ENCODE data around the gene RHOBTB3. TPM values are rescaled to one million over a fixed set of nuclear protein-coding genes. Genes with fewer than 3 reads are reported as not detected.

Gene RHOBTB3
- total and polyA plus RNA-seq, 2 donors from 2014 or later = 22.5 to 54.5 TPM

GRCh38 chr5:95738834-95739233 lies 7.7 kb downstream of the RHOBTB3 start:
- peaks cover 3 to 7% (median 4%) of the 10 kb centered on the region in 3 donors for H3K4me1 ChIP-seq (ENCODE audit: control insufficient read depth in 2 of 3, insufficient read depth in 2 of 3, low read depth in 1 of 3, low read length in 3 of 3)
- peaks cover 0 to 6% (median 0%) of the 10 kb centered on the region in 3 donors for H3K36me3 ChIP-seq (ENCODE audit: control insufficient read depth in 2 of 3, insufficient read depth in 3 of 3, low read length in 3 of 3)
- no peaks in the 10 kb centered on the region for H3K9me3 ChIP-seq (ENCODE audit: control insufficient read depth in 2 of 3, insufficient read depth in 1 of 3, low read length in 3 of 3)
- DNase-seq = no peak
- H3K4me3 ChIP-seq (ENCODE audit: low read length in 3 of 3) = no peak overlapping the region
- H3K9ac ChIP-seq (ENCODE audit: low read length in 3 of 3) = no peak overlapping the region
- TF ChIP-seq, protein P1, sequence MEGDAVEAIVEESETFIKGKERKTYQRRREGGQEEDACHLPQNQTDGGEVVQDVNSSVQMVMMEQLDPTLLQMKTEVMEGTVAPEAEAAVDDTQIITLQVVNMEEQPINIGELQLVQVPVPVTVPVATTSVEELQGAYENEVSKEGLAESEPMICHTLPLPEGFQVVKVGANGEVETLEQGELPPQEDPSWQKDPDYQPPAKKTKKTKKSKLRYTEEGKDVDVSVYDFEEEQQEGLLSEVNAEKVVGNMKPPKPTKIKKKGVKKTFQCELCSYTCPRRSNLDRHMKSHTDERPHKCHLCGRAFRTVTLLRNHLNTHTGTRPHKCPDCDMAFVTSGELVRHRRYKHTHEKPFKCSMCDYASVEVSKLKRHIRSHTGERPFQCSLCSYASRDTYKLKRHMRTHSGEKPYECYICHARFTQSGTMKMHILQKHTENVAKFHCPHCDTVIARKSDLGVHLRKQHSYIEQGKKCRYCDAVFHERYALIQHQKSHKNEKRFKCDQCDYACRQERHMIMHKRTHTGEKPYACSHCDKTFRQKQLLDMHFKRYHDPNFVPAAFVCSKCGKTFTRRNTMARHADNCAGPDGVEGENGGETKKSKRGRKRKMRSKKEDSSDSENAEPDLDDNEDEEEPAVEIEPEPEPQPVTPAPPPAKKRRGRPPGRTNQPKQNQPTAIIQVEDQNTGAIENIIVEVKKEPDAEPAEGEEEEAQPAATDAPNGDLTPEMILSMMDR (IDR thresholded peaks at IDR 0.05; ENCODE audit: borderline replicate concordance, extremely low read depth, insufficient read depth) = no peak
- H3K27me3 ChIP-seq (ENCODE audit: control insufficient read depth, insufficient read depth, low read length) = no peaks in the 10 kb centered on the region
- FAIRE-seq = no peak
- H3K27ac ChIP-seq (ENCODE audit: low read depth in 2 of 2, low read length in 2 of 2) = no peak overlapping the region
- intact Hi-C loops (cut with DNase I) = no loop called here

DNA sequence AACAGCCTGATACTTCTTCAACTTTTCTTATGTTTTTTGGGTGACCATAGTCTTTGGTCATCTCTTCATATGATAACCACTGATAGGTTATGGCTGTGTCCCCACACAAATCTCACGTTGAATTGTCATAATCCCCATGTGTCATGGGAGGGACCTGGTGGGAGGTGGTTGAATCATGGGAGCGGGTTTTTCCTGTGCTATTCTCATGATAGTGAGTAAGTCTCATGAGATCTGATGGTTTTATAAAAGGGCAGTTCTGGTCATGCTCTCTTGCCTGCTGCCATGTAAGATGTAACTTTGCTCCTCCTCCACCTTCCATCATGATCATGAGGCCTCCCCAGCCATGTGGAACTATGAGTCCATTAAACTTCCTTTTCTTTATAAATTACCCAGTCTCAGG lies 8.7 kb downstream of the RHOBTB3 start:
- Histone ChIP-seq H3K9me3 (ENCODE audit: control insufficient read depth in 2 of 3, insufficient read depth in 1 of 3, low read length in 3 of 3) (no peaks in the 10 kb centered on the region), H3K27me3 (ENCODE audit: control insufficient read depth, insufficient read depth, low read length) (no peaks in the 10 kb centered on the region), H3K9ac (ENCODE audit: low read length in 3 of 3) (no peak overlapping the region), H3K4me1 (ENCODE audit: control insufficient read depth in 2 of 3, insufficient read depth in 2 of 3, low read depth in 1 of 3, low read length in 3 of 3) (peaks cover 3 to 7% (median 4%) of the 10 kb centered on the region in 3 donors), H3K27ac (ENCODE audit: low read depth in 2 of 2, low read length in 2 of 2) (no peak overlapping the region), H3K4me3 (ENCODE audit: low read length in 3 of 3) (no peak overlapping the region), H3K36me3 (ENCODE audit: control insufficient read depth in 2 of 3, insufficient read depth in 3 of 3, low read length in 3 of 3) (peaks cover 0 to 6% (median 0%) of the 10 kb centered on the region in 3 donors)
- TF ChIP-seq, protein P1 (IDR thresholded peaks at IDR 0.05; ENCODE audit: borderline replicate concordance, extremely low read depth, insufficient read depth) = no peak
- intact Hi-C loops (cut with DNase I) = no loop called here
- DNase-seq (no peak), FAIRE-seq (no peak)

DNA sequence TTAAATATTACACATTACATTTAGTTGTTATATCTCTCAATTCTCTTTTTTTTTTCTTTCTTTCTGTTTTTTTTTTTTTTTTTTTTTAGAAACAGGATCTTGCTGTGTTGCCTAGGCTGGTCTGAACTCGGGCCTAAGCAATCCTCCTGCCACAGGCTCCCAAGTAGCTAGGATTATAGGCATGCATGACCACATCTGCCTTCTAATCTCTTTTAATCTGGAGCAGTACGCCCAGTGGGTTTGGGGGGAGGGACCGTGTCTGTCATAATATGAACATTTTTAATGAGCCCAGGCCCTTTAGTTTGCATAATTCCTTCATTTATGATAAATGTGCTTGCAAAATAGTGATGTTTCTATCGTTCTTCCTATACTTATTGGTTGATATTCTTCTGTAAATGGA lies 10.3 kb downstream of the RHOBTB3 start:
- H3K4me3 ChIP-seq (ENCODE audit: low read length in 3 of 3) = no peak overlapping the region
- H3K36me3 ChIP-seq (ENCODE audit: control insufficient read depth in 2 of 3, insufficient read depth in 3 of 3, low read length in 3 of 3) = peaks cover 0 to 6% (median 0%) of the 10 kb centered on the region in 3 donors
- no peak overlapping the region for H3K9ac ChIP-seq (ENCODE audit: low read length in 3 of 3)
- intact Hi-C loops (cut with DNase I) = no loop called here
- FAIRE-seq = no peak
- H3K9me3 ChIP-seq (ENCODE audit: control insufficient read depth in 2 of 3, insufficient read depth in 1 of 3, low read length in 3 of 3) = no peaks in the 10 kb centered on the region
- no peaks in the 10 kb centered on the region for H3K4me1 ChIP-seq (ENCODE audit: control insufficient read depth in 2 of 3, insufficient read depth in 2 of 3, low read depth in 1 of 3, low read length in 3 of 3)
- DNase-seq = no peak
- no peak overlapping the region for H3K27ac ChIP-seq (ENCODE audit: low read depth in 2 of 2, low read length in 2 of 2)
- TF ChIP-seq, protein P1 (IDR thresholded peaks at IDR 0.05; ENCODE audit: borderline replicate concordance, extremely low read depth, insufficient read depth) = no peak
- H3K27me3 ChIP-seq (ENCODE audit: control insufficient read depth, insufficient read depth, low read length) = no peaks in the 10 kb centered on the region

GRCh38 chr5:95743232-95743631 lies 12.1 kb downstream of the RHOBTB3 start:
- Histone ChIP-seq H3K27me3 (ENCODE audit: control insufficient read depth, insufficient read depth, low read length) (no peaks in the 10 kb centered on the region), H3K9ac (ENCODE audit: low read length in 3 of 3) (no peak overlapping the region), H3K4me1 (ENCODE audit: control insufficient read depth in 2 of 3, insufficient read depth in 2 of 3, low read depth in 1 of 3, low read length in 3 of 3) (no peaks in the 10 kb centered on the region), H3K27ac (ENCODE audit: low read depth in 2 of 2, low read length in 2 of 2) (no peak overlapping the region), H3K36me3 (ENCODE audit: control insufficient read depth in 2 of 3, insufficient read depth in 3 of 3, low read length in 3 of 3) (peaks cover 0 to 6% (median 0%) of the 10 kb centered on the region in 3 donors), H3K9me3 (ENCODE audit: control insufficient read depth in 2 of 3, insufficient read depth in 1 of 3, low read length in 3 of 3) (no peaks in the 10 kb centered on the region), H3K4me3 (ENCODE audit: low read length in 3 of 3) (no peak overlapping the region)
- FAIRE-seq = no peak
- intact Hi-C loops (cut with DNase I) = no loop called here
- TF ChIP-seq, protein P1 (IDR thresholded peaks at IDR 0.05; ENCODE audit: borderline replicate concordance, extremely low read depth, insufficient read depth) = no peak
- DNase-seq = no peak
